Neuronal stem cell (in vitro differentiated cells): ENCODE measurements around the gene SLC8B1.

Experiments used
- DNase-seq: peaks from one replicate; pipeline ENCODE4 v3.0.0-alpha.2; 2013; ENCODE audit warnings: low spot score
- H2AFZ ChIP-seq: one replicate; pipeline ENCODE4 v1.6.1; 2013; ENCODE audit warnings: mild to moderate bottlenecking, low read length, inconsistent platforms
- H2AK5ac ChIP-seq: 2 replicates; pipeline ENCODE4 v1.6.1; 2013; ENCODE audit warnings: low read depth, mild to moderate bottlenecking, inconsistent platforms, low read length, moderate library complexity, mixed read lengths
- H2BK120ac ChIP-seq: 2 replicates; pipeline ENCODE4 v1.6.1; 2013; ENCODE audit warnings: low read depth, mild to moderate bottlenecking, inconsistent platforms, low read length, moderate library complexity, mixed read lengths
- H2BK12ac ChIP-seq: one replicate; pipeline ENCODE4 v1.6.1; 2013; ENCODE audit warnings: low read length, inconsistent platforms
- H2BK15ac ChIP-seq: 2 replicates; pipeline ENCODE4 v1.6.1; 2013; ENCODE audit warnings: mild to moderate bottlenecking, low read length, inconsistent platforms, mixed read lengths
- H2BK5ac ChIP-seq: one replicate; pipeline ENCODE4 v1.6.1; 2013; ENCODE audit warnings: inconsistent platforms, mild to moderate bottlenecking, low read length, moderate library complexity
- H3K14ac ChIP-seq: one replicate; pipeline ENCODE4 v1.6.1; 2013; ENCODE audit warnings: low read length, inconsistent platforms
- H3K18ac ChIP-seq: 2 replicates; pipeline ENCODE4 v1.6.1; 2013; ENCODE audit warnings: low read length, inconsistent platforms
- H3K23ac ChIP-seq: 2 replicates; pipeline ENCODE4 v1.6.1; 2013; ENCODE audit warnings: low read depth, mild to moderate bottlenecking, mixed read lengths, low read length, inconsistent platforms; ENCODE audit not compliant: poor library complexity
- H3K27ac ChIP-seq: replicated peaks from 3 replicates; pipeline ENCODE4 v1.5.1; 2013; ENCODE audit warnings: low read length, inconsistent platforms
- H3K27me3 ChIP-seq, 3 experiments: 2 replicates each; pipeline ENCODE4 v1.6.1; 2013; ENCODE audit warnings: low read length in 3 of 3, mild to moderate bottlenecking in 2 of 3, inconsistent platforms in 1 of 3, low read depth in 1 of 3, mixed read lengths in 1 of 3, moderate library complexity in 1 of 3; ENCODE audit not compliant: control insufficient read depth in 3 of 3, insufficient read depth in 3 of 3
- H3K36me3 ChIP-seq, 2 donors: replicated peaks in 1 of 2; 2 replicates each; pipeline ENCODE4 v1.6.1; 2013; ENCODE audit warnings: low read length in 2 of 2; ENCODE audit not compliant: control insufficient read depth in 2 of 2, insufficient read depth in 2 of 2
- H3K4ac ChIP-seq: 2 replicates; pipeline ENCODE4 v1.6.1; 2013; ENCODE audit warnings: inconsistent platforms, mild to moderate bottlenecking, low read length, moderate library complexity
- H3K4me1 ChIP-seq, 2 donors: 1 replicate in 1 of 2; 2 replicates in 1 of 2; pipeline ENCODE4 v1.6.1; 2013; ENCODE audit warnings: low read length in 2 of 2, low read depth in 1 of 2; ENCODE audit not compliant: control insufficient read depth in 2 of 2, insufficient read depth in 1 of 2
- H3K4me2 ChIP-seq: one replicate; pipeline ENCODE4 v1.6.1; 2013; ENCODE audit warnings: mild to moderate bottlenecking, low read length, inconsistent platforms; ENCODE audit not compliant: insufficient read depth, poor library complexity, severe bottlenecking
- H3K4me3 ChIP-seq, 2 donors: 2 replicates each; pipeline ENCODE4 v1.5.1; 2013; ENCODE audit warnings: low read length in 2 of 2, mild to moderate bottlenecking in 2 of 2, inconsistent platforms in 1 of 2, moderate library complexity in 1 of 2
- H3K79me1 ChIP-seq: one replicate; pipeline ENCODE4 v1.6.1; 2013; ENCODE audit warnings: low read depth, mild to moderate bottlenecking, inconsistent platforms, low read length, moderate library complexity
- H3K9ac ChIP-seq: one replicate; pipeline ENCODE4 v1.6.1; 2013; ENCODE audit warnings: mild to moderate bottlenecking, low read depth, low read length, inconsistent platforms; ENCODE audit not compliant: poor library complexity
- H3K9me3 ChIP-seq, 2 donors: replicated peaks in 1 of 2; 2 replicates each; pipeline versions ENCODE3 to v1.6.1; 2013; ENCODE audit warnings: low read length in 2 of 2, mild to moderate bottlenecking in 2 of 2, inconsistent platforms in 1 of 2, low read depth in 1 of 2, mixed read lengths in 1 of 2, moderate library complexity in 1 of 2; ENCODE audit not compliant: control insufficient read depth in 2 of 2, insufficient read depth in 1 of 2
- H4K8ac ChIP-seq: one replicate; pipeline ENCODE4 v1.6.1; 2013; ENCODE audit warnings: low read depth, mild to moderate bottlenecking, inconsistent platforms, low read length, moderate library complexity
- H4K91ac ChIP-seq: one replicate; pipeline ENCODE4 v1.6.1; 2013; ENCODE audit warnings: low read length, low read depth, mild to moderate bottlenecking, inconsistent platforms; ENCODE audit not compliant: poor library complexity
- WGBS, 2 donors: extraction: QIAGEN DNeasy Blood & Tissue Kit; methylation state at CpG; one replicate each; pipeline ENCODE4 v1.1.7; 2013; ENCODE audit warnings: missing lambda C conversion rate in 2 of 2, mixed read lengths in 1 of 2; ENCODE audit not compliant: insufficient read length in 2 of 2, insufficient replicate concordance in 1 of 2; ENCODE audit errors: extremely low coverage in 2 of 2; 5-methylcytosine and 5-hydroxymethylcytosine counted together

The SLC8B1 gene

GRCh38 chr12:113306382-113306781 lies 28.5 kb downstream of the SLC8B1 start:
- no peak overlapping the region for H4K91ac ChIP-seq
- no peak overlapping the region for H3K4me2 ChIP-seq
- no peak overlapping the region for H3K23ac ChIP-seq
- peak overlapping the region in 1 of 2 donors; percentile 52 for H3K4me3 ChIP-seq
- no peak overlapping the region for H2BK5ac ChIP-seq
- H2AK5ac ChIP-seq = no peak overlapping the region
- no peak overlapping the region for H2AFZ ChIP-seq
- H2BK12ac ChIP-seq = no peak overlapping the region
- no peak overlapping the region for H3K4ac ChIP-seq
- no peak overlapping the region for H2BK120ac ChIP-seq
- H2BK15ac ChIP-seq = no peak overlapping the region
- no peak overlapping the region for H4K8ac ChIP-seq
- no peak for DNase-seq
- no peak overlapping the region for H3K27ac ChIP-seq
- peaks cover 2 to 14% of the 10 kb centered on the region in 2 donors for H3K36me3 ChIP-seq
- H3K79me1 ChIP-seq = no peaks in the 10 kb centered on the region
- peak overlapping the region; percentile 28 for H3K18ac ChIP-seq
- H3K27me3 ChIP-seq = no peaks in the 10 kb centered on the region
- H3K4me1 ChIP-seq = peaks cover 4 to 13% of the 10 kb centered on the region in 2 donors
- no peaks in the 10 kb centered on the region for H3K9me3 ChIP-seq
- no CpG with 5 or more reads among the region's 11 CpGs for WGBS, 2 donors
- peak overlapping the region; percentile 18 for H3K9ac ChIP-seq
- no peak overlapping the region for H3K14ac ChIP-seq

- no peak overlapping the region for H3K4me3 ChIP-seq
- peak overlapping the region; percentile 55 for H3K18ac ChIP-seq
- no peak overlapping the region for H3K4me2 ChIP-seq
Measured at GRCh38 chr12:113305281-113305856, 29.5 kb downstream of the SLC8B1 start.

GRCh38 chr12:113302886-113303640 lies 31.8 kb downstream of the SLC8B1 start:
- H2BK5ac ChIP-seq = no peak overlapping the region
- no peaks in the 10 kb centered on the region for H3K9me3 ChIP-seq
- H2BK12ac ChIP-seq = no peak overlapping the region
- no peak overlapping the region for H4K91ac ChIP-seq
- H2BK15ac ChIP-seq = no peak overlapping the region
- H3K23ac ChIP-seq = no peak overlapping the region
- H4K8ac ChIP-seq = no peak overlapping the region
- peaks cover 2 to 5% of the 10 kb centered on the region in 2 donors for H3K36me3 ChIP-seq
- peak; percentile 58 for DNase-seq
- H3K4me3 ChIP-seq = no peak overlapping the region
- no peak overlapping the region for H2BK120ac ChIP-seq
- H2AFZ ChIP-seq = no peak overlapping the region
- peaks cover 4 to 23% of the 10 kb centered on the region in 2 donors for H3K4me1 ChIP-seq
- no CpG with 5 or more reads among the region's 19 CpGs for WGBS, 2 donors
- no peaks in the 10 kb centered on the region for H3K27me3 ChIP-seq
- no peaks in the 10 kb centered on the region for H3K79me1 ChIP-seq
- no peak overlapping the region for H3K9ac ChIP-seq
- H3K4me2 ChIP-seq = no peak overlapping the region
- peak overlapping the region; percentile 6 for H3K27ac ChIP-seq
- H2AK5ac ChIP-seq = no peak overlapping the region
- no peak overlapping the region for H3K4ac ChIP-seq
- no peak overlapping the region for H3K14ac ChIP-seq
- no peak overlapping the region for H3K18ac ChIP-seq

More at GRCh38 chr12:113305281-113305856, 29.5 kb downstream of the SLC8B1 start:
- no peak overlapping the region for H3K14ac ChIP-seq
- no peak overlapping the region for H3K4ac ChIP-seq
- peaks cover 4 to 13% of the 10 kb centered on the region in 2 donors for H3K4me1 ChIP-seq
- H3K79me1 ChIP-seq = no peaks in the 10 kb centered on the region
- H4K8ac ChIP-seq = no peak overlapping the region
- H3K9ac ChIP-seq = no peak overlapping the region
- no peak overlapping the region for H3K27ac ChIP-seq
- peaks cover 2 to 14% of the 10 kb centered on the region in 2 donors for H3K36me3 ChIP-seq
- H2BK12ac ChIP-seq = peak overlapping the region; percentile 43
- H2AFZ ChIP-seq = no peak overlapping the region
- H4K91ac ChIP-seq = no peak overlapping the region
- H2AK5ac ChIP-seq = no peak overlapping the region
- H3K9me3 ChIP-seq = no peaks in the 10 kb centered on the region
- peak overlapping the region; percentile 84 for H2BK15ac ChIP-seq
- no peaks in the 10 kb centered on the region for H3K27me3 ChIP-seq
- no peak for DNase-seq
- H3K23ac ChIP-seq = no peak overlapping the region
- WGBS, 2 donors = no CpG with 5 or more reads among the region's 11 CpGs
- no peak overlapping the region for H2BK5ac ChIP-seq
- H2BK120ac ChIP-seq = no peak overlapping the region

GRCh38 chr12:113302466-113302865 lies 32.4 kb downstream of the SLC8B1 start:
- no peak for DNase-seq
- Histone ChIP-seq H3K18ac (peak overlapping the region; percentile 36), H4K8ac (no peak overlapping the region), H3K4me3 (no peak overlapping the region), H2BK5ac (no peak overlapping the region), H4K91ac (no peak overlapping the region), H3K4me1 (peaks cover 4 to 23% of the 10 kb centered on the region in 2 donors), H2BK120ac (no peak overlapping the region), H2AK5ac (no peak overlapping the region), H3K9ac (no peak overlapping the region), H2AFZ (no peak overlapping the region), H3K14ac (no peak overlapping the region), H3K4ac (no peak overlapping the region), H3K9me3 (no peaks in the 10 kb centered on the region), H2BK15ac (no peak overlapping the region), H3K23ac (no peak overlapping the region), H3K27me3 (no peaks in the 10 kb centered on the region), H3K36me3 (peaks cover 2 to 5% of the 10 kb centered on the region in 2 donors), H2BK12ac (no peak overlapping the region), H3K4me2 (no peak overlapping the region), H3K79me1 (no peaks in the 10 kb centered on the region), H3K27ac (no peak overlapping the region)
- WGBS, 2 donors = no CpG with 5 or more reads among the region's 8 CpGs
